GM18861 (cell line): ENCODE results near the gene SEC11C.
"Not testable (repeated sequence)": the region's sequence is repeated elsewhere in the genome, so short reads cannot be mapped to it uniquely, and the experiment has no call there.

Source experiments
- ATAC-seq: cut with Tn5 transposase; IDR thresholded peaks from one replicate; pipeline ENCODE4 v1.9.1; 2021; ENCODE audit not compliant: unreplicated experiment

Gene SEC11C

DNA sequence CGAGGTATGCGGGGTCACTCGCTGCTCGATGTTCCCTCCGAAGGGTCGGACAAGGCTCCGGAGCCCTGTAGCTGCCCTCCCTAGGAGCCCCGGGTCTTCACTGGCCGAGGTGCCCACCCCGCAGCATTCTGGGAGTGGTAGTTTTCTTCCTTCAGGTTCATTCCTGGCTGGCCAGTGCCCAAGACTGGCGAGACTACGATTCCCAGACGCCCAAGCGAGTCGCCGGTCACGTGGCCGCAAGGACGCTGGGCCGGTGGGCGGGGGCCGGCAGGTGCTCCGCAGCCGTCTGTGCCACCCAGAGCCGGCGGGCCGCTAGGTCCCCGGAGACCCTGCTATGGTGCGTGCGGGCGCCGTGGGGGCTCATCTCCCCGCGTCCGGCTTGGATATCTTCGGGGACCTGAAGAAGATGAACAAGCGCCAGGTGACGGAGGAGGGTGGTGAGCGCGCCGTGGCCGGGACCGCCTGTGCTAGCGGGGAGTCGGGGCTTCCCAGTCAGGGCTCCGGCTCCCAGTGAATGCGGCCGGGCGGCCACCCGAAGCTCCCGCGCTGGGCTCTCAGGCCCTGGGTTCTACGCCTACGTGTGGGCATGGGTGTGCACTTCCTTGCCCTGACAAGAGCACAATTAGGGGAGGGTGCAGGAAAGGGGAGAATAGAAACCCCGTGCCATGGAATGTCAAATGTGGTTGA is at the start of gene SEC11C:
Gene SEC11C, plus strand, starts transcription at position 270 of the 687 bp plus-strand sequence. Its CDS starts 65 bp downstream, at position 335.
- ATAC-seq: peak; percentile 68

DNA sequence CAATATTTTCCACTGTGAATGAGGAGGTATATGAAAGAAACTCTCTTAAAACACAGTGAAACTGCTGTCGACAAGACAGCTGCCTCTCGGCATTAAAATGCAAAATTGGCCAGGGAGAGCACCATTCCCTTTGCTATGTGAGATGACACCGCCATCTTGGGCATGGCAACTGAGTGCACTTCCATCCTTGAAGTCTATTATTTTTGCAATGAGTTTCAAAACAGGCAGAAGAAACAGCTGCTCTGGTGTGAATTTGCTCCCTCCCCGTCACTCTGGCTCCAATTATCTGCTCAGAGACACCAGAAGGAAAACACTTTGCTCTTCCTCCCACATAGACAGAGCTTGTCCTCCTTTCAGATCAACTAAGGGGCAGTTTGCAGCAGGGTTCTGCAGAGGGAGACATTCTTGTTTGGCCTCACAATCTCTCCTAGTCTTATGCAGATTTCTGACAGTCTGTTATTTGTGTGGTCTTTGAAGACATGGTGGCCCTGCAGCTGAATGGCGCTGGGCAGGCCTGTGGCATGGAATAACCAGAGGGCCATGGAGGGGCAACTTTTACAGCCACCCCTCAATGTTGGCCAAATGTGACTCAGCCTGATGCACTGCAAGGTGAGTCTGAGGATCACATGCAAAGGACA is 48.6 kb upstream of the SEC11C start:
- no peak for ATAC-seq

DNA sequence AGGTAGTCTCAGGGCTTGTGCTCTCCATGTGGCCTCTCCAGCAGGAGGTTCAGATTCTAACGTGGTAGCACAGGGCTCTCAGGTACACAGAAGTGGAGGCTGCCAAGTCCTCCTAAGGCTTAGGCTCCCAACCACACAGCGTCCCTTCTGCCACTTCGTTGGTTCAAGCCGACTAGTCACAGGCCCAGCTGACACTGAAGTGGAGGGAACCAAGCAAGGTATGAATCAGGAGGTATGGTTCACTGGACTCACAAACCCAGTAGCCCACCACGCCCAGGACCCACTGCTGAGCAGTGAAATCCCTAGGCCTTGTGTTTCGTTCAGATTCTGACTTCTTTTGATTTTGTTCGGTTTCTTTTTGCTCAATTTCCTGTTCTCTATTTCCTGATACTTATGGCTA is 46.0 kb upstream of the SEC11C start:
- ATAC-seq: no peak

DNA sequence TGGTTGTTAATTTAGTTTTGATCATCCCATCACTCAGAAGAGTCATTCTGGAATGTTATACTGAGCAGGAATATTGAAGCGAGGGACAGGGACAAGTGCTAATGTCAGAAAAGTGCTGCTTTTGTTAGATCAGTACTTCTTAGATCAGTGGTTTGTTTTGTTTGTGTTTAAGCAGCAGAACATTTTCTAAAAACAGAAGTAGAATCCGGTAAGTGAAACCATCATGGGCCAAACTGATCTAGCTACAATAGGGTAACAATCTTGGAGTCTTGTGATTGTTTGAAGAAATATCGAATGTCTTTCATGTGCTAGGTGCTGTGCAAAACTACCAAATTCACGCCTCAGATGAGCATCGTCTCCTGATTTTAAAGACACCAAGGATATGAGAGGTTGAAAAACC is 45.1 kb upstream of the SEC11C start:
- no peak for ATAC-seq

DNA sequence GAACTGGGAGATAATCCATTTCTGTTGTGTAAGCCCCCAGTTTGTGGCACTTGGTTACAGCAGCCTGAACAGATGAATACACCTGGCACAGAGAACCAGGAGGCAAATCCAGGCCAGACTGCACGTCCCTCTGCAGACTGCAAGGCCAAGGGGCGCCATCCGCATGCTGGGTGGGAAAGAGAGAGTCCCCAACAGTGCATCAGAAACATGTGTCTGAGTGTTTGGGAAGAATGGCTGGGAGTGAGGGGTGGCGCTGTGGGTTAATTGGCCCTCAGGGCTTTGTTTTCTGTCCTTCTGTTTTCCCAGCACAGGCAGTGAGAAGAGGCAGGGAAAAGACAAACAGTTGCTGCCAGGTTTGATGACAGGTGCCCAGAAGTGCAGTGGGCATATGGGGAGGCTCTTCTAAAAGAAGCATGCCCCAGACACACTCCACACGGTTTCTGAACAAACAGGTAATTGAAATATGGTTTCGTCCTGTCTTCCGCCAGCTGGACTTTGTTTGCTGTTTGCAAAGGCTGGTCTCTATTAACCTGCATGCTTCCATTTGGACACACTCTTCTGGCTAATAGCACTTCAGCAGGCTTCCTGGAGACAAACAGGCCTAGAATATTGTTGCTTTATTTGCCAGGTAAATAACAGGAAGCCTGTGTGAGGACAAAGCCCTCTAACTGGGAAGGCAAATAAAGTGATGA is 43.4 kb upstream of the SEC11C start:
- ATAC-seq: no peak

DNA sequence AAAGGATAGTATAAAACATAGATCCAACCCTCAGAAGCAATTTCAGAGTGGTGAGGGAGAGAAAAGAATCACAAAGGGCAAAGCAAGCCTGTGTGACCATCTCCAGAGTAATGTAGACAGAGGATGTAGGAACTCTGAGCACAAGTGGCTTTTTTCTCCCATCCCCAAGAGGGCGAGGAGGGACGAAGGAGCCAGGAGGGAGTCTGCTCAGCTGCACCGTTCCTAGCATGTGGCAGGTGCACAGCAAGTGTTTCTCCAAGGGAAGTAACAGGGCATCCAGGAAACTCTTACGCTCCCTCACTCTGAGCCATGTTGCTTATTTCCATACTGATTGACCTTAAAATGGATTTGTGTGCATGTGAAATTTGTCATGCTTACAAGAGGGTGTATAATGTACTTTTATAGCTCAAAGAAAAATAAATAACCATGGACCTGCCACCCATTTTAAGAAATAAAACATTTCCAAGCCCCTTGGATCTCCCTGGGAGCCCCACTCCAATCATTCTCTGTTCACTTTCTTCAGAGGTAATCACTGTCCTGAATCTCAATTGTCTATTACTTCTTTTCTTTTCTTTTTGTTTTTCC is 37.8 kb upstream of the SEC11C start:
- no peak for ATAC-seq

DNA sequence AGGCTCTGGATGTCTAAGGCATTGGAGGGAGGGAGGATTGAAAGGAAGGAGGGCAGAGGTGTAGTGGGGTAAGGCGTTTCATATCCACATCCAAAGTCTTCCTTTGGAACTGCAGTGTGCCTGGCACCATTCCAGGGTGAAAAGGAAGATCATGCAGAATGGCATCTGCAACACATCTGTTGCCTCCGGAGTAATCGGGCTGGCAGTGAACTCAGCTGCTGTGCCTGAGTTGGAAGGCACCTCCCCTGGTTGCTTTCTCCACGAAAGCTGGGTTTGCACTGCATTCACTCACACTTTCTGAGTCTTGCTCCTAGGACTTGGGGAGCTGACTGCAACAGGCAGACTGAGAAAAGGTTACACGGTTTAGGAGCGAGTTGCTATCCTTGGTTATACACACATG is 30.3 kb upstream of the SEC11C start:
- no peak for ATAC-seq

DNA sequence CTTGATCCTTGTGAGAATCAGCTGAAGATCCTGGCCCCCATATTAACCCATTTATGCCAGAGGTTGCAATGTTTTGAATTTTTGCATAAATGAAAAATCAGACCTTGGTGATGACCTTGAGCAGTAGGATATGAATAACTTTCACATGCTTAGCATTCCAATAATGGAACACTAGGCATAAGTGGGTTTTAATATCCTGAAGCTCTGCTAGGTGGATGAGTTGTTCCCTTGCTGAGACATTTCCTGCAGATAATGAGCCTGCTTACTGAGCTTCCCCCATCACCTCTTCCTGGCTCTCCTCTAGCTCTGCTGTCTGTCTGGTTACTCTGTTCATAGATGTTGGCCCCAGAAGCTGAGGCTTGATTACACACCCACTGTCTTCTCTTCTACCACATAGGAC is 25.5 kb upstream of the SEC11C start:
- no peak for ATAC-seq

DNA sequence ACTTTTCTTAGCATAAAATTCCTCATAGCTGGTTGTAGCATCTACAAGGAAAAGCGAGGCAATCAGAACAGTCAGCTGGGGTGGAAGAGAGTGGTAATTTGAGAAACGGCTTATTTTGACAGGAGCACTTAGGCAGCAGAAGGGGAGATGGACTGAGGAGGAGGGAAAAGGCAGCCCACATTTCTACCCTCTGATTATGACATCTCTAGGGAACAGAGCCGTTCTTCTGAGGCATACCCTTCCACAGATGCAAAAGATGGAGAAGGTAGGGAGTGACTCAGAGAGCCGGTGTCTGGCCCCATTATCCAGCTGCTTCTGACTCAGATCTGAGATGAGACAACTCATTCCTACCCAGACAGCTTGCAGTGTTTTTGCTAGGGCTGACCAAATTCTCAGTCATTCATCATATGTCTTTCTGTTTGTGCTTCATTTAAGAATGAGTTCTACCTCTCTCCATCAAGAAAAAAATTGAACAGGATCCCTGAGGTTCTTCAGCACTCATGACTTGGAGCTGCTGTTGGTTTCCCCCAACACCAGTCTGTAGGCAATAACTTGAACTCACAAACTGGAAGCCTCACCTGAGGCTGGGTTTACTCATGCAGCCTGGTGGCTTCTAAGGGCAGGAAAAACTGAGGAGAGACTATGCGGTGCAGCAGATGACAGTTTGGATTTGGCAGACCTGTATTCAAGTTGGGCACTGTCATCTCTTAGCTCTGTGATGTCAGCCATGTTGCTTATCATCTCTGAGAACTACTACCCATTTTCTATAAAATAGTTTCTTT is 15.9 kb upstream of the SEC11C start:
- ATAC-seq: no peak

DNA sequence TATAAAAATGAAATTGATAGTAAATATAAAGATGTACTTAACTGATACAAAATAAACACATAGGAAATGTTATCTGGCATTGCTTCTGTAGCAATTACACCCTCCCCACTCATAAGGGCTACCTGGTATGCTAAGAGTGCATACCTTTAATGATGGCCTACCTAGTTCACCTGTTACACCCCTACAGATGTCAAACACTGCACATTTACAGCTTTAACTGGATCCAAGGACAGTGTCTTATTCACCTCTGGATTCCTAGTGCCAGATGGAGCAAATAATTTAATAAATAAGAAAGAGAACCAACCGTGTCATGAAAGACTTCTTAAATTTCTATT is 15.3 kb upstream of the SEC11C start:
- ATAC-seq: no peak

DNA sequence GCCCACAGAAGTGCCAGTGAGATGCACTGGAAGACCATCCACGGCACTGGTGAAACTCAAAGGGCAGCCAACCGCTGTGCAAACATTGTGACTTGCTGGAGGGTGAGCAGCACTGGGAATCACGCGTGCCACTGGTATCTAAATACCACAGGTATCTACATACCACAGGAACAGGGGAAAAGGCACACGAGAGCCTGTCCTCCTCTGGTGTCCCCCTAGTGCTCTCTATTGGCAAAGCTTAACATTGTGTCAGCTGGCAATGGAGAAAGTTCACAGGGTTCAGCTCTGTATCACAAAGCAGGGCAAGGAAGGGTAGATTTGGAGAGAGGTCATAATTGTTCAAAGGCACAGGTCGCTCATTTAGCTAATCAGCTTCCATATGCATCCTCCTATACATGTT is 12.6 kb upstream of the SEC11C start:
- ATAC-seq: no peak

DNA sequence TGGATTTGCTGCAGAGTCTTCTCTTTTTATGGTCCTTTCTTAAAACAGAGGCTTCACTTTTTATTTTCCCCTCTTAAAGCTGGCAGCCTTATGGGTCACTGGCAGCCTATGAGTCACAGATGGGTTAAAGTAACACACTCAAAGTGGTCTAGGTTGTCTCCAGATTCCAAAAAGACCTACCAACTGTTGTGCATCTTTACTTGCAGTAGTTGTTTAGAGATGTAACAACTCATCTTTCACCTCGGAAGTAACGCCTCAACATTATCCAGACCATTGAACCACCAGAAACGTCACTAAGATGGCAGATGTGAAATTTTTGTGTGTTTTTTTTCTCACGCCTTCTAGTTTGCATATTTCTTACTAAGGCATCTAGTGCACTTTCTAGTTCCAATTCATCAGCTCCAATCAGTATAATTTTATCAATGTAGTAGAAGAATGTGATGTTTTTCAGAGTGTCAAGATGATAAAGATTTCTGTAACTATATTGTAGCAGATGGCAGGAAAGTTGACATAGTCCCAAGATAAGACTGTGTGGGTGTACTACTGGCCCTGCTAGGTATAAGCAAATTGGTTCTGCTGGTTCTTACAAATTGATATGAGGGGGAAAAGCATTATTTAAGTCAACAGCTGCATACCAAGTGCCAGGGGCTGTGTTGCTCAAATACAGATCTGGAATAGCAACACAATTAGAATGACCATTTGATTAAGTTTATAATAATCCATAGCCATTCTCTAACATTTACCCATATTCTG is 9.6 kb upstream of the SEC11C start:
- no peak for ATAC-seq

DNA sequence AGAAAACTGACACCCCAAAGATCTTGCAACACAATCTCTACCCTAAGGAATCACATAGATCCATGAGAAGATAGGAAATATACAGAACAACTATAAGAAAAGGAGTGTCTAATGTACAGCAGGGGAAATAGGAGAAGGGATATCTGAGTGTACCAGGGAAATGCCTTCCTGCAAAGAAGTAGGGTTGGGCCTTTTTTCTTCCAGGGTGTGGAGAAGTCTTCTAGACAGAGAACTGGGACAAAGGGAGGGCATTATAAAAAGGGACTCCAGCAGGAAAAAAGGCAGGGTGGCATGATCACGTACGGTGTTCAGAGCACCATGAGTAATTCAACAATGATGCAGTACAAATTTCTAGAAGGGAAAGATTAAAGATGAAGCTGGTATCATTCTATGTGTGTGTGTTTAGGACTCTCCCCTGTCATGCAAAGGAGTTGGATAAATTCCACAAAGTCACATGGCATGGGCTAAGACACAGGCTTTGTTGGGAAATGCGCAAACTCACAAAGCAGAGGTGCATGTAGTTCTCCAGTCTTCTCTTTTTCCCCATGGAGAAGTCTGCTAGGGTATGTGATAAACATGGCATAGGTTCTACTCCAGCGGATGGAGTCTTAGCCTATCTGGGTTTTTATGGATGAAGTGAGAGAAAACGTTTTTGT is 6.7 kb upstream of the SEC11C start:
- no peak for ATAC-seq

DNA sequence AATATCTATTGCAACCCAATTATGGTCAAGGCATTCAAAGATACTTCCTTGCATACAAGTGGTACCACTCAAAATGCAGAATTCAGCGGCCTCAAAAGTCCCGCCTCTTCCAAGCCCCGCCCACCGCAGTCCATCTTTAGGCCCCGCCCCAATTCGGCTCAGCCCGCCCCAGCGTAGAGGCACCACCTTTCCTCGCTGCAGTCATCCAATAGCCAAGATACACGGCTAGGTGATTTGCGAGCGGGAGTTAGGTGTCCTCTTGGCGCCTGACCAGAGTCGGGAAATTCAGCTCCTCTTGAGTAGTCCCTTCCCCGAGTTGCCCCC is 431 bp upstream of the SEC11C start:
- peak; percentile 39 for ATAC-seq

DNA sequence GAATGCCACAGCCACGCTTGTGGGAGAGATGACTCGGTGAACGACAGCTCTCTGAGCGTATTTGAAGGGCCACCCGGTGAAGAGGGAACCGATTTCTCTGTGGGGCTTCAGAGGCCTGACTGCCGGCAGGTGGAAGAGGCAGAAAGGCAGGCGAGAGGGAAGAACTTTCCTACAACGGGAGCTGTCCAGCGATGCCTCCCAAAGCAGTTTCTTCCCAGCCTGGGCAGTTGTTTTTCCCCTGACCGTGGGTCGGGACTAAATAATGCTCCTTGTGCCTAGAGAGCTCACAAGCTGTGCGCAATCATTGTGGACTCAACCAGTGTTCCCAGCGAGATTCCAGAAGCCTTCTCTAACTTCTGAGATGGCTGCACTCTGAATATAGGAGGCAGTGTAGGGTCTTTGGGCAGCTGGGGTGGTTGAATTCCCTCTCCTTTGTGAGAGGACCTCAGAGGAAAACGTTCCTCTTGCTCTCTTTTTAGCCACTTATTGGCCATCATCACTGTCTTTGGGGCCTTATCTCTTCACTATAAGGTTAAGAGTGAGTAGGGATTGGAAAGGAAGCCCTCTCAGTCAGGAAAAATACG is 710 bp downstream of the SEC11C start:
- peak; percentile 0 for ATAC-seq

DNA sequence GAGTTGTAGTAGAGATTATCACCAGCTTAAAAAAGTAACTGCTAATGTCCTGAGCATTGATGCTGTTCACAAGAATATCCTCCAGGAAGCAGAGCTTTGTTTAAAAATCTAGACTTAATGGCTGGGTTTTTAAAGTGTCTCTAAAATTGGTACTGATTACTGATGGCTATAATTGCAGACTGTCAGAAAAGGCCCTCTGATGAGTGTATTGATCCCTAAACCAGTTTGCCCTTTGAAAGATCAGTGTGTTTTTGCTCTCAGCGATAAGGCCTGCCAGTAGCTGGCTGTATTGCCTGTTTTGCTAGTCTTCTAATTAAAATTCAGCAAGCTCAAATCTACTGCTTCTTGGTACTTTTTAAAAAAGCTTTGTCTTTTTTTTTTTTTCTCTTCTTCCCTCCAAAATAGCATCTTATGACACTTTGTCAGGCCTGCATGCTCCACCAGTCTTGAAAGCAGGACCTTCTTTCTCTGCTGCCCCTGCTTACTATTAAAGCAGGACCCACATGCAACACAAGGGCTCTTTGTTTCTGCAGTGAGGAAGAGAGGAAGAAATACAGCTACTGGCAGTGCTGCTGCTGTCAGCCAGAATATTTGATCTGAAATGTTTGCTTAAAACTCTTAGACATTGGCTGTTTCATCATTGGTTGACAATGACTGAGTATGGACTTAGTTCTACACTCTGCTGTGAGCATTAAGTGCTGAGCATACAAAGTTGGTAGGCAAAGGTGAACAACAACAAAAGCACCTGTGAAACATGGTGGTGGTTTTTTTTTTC is 1.8 kb downstream of the SEC11C start:
- ATAC-seq: no peak

DNA sequence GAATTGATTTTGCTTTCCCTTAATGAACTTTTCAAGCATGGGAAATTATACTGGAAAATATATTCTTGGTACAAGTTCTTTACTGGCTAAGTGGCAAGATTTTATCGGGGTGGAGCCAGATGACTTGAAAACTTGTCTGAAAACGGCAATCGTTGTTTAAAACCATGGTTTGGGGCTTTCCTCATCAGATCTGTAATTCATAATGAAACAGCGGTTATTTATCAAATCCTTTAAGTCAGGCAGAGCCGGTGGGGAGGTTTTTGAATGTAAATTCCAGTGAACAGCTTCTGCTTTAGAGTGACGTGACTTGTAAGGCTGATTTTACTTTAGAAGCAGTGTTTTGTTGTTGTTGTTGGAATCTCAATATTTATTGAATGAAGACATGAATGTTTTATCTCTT is 2.6 kb downstream of the SEC11C start:
- no peak for ATAC-seq

DNA sequence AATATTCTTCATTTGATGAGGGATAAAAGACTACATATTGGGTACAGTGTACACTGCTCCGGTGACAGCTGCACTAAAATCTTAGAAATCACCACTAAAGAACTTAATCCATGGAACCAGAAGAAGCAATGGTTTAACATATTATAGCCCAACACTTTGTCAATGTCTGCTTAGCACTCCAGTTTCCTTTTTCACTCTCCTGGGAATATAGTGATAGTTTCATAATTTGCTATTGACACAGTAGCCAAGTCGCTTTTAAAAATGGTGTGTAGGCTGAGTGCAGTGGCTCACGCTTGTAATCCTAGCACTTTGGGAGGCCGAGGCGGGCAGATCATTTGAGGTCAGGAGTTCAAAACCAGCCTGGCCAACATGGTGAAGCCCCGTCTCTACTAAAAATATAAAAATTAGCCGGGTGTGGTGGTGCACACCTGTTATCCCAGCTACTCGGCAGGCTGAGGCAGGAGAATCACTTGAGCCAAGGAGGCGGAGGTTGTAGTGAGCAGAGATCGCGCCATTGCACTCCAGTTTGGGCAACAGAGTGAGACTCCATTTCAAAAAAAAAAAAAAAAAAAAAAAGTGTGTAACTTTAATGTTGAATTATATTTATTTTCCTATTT is 3.2 kb downstream of the SEC11C start:
- not testable (repeated sequence) for ATAC-seq

DNA sequence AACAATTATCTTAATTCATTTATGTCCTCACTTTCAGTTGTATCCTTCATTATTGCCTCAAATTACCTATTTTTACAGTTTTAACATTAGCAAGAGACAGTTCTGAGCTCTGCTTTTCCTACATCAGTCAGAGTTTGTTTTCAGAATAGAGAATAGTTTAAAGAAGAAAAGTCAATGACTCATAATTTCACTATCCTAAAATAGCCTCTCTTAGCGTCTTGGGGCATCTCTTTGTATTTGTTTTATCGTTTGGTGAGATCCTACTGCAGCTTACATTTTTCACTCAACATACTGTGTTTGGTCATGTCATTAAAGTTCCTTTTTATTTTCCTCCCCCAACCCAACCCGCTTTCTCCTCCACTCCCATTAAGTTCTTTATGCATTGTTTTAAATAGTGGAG is 3.8 kb downstream of the SEC11C start:
- no peak for ATAC-seq
